Measurements from ENCODE around the gene SERBP1. TPM values are rescaled to one million over a fixed set of nuclear protein-coding genes. Genes with fewer than 3 reads are reported as not detected.
"Not testable (repeated sequence)": the region's sequence is repeated elsewhere in the genome, so short reads cannot be mapped to it uniquely, and the experiment has no call there.

The SERBP1 gene
- total RNA-seq, 1 donor from 2014 or later = 145 TPM

DNA sequence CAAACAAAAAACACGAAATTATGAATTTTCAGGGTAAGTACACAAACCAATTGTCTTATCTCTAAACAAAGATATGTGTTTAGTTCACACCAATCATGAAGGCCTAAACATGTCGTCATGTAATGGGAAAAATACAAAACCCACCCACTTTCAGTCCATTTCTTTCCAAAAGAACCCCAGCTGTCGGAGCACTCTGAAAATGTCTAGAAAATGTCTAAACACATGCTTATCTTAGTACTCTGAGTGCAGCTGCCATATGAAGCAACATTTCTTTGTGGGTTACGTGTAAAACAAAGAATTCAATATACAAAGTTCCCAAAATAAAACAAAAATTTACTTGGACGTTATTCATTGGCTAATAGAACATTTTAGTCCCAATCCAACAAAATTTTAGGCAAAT is 22.7 kb downstream of the SERBP1 start:
- DNase-seq (ENCODE audit: low spot score) = no peak

DNA sequence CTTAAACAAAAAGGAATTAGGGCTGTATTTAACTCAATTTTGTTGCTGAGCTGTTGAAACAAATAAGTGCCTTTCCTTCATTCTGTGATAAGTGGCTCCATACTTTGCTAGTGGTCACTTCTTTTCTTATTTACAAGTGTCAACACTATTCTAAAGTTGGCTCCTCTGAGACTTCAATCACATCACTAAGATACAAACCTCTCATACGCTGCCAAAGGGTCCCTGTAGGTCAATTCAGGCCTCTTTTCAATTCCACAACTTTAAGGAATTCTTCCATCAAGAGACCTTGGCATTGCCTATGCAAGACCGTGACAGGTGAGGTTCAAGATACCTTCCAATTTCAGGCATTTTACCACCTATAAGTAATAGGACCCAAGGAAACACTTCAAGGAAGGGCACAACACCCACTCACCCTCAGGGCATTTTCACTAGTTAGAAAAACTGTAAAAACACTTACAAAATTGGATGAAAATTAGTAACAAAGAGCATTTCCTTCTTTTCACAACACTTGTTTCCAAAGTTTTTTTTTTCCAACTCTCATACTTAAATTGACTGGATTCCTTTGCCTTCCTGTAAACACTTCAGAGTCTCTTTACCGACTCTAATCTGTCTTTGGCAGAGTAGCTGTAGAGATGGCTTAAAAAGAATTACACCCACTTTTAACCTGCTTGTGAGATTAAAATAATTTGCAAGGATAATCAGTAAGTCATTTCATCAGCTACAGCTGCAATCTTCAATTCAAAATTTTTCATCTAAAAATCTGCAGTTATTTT is 24.5 kb downstream of the SERBP1 start:
- DNase-seq (ENCODE audit: low spot score) = no peak

DNA sequence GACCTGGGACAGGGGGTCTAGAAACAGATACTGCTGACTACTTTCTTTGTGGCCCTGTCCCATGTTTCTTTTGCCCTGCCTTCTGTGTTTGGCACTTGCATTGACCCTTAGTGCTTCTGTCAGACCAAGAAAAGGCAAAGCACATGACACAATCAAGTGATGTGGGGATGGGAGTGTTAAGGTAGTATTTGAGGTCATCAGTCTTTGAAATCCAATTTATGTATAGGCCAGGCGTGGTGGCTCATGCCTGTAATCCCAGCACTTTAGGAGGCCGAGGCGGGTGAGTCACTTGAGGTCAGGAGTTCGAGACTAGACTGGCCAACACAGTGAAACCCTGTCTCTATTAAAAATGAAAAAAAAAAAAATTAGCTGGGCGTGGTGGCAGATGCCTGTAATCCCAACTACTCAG is 26.0 kb downstream of the SERBP1 start:
- DNase-seq (ENCODE audit: low spot score) = no peak

DNA sequence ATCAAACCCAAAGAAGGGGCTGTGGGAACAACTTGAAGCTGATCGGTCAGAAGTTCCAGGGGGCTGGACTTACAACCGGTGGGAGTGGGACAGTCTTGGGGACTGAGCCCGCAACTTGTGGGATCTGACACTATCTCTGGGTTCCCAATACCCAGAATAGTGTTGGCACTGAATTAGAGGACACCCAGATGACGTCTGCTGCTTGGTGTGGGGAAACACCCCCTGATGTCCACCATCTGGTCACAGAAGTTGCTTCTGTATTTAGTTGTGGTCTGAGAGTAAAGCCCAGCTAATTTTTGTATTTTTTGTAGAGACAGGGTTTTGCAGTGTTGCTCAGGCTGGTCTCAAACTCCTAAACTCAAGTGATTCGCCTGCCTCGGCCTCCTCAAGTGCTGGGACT is 28.8 kb downstream of the SERBP1 start:
- no peak for DNase-seq (ENCODE audit: low spot score)

DNA sequence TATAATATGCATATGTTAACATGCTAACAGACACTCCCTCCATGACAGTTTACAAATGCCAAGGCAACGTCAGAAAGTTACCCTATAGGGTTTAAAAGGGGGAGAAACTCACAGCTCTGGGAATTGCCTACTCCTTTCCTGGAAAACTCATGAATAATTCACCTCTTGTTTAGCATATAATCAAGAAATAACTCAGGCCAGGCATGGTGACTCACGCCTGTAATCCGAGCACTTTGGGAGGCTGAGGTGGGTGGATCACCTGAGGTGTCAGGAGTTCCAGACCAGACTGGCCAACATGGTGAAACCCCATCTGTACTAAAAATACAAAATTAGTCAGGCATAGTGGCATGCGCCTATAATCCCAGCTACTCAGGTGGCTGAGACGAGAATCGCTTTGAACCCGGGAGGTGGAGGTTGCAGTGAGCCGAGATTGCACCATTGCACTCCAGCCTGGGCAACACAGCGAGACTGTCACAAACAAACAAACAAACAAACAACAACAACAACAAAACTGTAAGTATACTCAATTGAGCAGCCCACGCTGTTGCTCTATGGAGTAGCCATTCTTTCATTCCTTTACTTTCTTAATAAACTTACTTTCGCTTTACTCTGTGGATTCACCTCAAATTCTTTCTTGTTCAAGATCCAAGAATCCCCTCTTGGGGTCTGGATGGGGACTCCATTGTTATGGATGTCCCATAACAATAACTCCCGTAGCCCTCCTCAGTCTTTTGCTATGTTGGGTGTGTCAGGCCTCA is 30.0 kb downstream of the SERBP1 start:
- not testable (repeated sequence) for DNase-seq (ENCODE audit: low spot score)

DNA sequence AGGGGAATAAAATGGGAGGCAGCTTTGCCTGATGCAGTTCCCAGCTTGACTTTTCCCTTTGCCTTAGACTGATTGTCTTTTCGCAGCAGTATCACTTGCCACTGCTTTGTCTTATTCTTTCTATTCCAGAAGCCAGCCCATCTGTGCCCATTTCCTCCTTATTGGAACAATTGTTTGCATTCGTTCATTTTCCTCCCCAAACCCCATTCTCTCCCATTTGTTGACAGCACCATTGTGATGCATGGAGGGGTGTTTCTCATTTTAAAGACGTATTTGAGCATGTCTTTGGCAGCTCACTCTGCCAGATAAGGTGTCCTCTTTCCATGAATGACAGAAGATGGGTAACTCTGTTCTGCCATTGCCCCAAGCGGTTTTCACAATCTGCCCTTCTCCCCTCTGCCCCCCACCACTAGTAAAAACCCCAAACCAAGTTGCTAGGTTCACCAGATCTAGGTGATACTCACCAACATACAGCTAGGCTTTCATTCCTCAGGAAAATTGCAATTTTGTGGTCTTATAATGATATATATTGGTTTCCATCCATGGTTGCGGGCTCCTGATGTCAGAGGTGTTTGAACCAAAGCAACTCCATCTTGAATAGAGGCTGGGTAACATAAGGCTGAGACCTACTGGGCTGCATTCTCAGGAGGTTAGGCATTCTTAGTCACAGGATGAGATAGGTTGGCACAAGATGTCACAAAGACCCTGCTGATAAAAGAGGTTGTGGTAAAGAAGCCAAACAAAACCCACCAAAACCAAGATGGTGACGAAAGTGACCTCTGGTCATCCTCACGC is 30.8 kb downstream of the SERBP1 start:
- DNase-seq (ENCODE audit: low spot score) = no peak

DNA sequence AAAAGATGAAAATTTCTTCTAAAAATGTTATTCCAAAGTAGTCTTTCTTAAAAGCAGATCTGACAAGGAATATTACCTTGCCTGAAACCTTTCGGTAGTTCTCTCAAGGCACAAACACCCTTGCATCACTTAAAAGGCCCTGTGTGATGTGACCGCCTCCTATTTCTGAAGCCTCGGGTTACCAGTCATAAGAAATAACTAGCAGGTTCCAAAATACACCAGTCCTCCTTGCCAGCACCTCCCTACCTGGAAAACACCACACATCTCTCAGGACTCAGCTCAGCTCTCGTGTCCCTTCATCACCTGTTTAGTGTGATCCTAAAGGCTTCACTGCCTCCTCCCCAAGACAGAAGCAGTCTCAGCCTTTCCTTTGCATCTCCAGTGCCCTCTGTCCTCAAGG is 35.7 kb downstream of the SERBP1 start:
- DNase-seq (ENCODE audit: low spot score) = no peak

DNA sequence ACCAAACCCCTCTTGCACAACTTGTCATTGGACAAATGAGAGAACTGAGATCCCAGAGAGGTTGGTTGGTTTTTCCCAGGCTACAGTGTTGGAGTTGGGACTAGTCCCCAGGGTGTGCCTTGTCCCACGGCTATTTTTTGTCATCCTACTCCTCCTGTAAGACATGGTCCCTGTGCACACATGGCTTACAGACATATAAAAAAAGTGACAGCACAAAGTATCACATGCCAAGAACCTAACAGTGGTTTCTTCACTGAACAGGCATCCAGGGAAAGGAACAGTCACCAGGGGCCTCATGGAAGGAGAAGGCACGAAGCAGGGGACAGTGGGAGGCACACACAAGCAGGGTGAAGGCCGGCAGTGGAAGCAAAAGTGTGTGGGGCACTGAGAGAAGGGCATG is 36.5 kb downstream of the SERBP1 start:
- DNase-seq (ENCODE audit: low spot score) = no peak

DNA sequence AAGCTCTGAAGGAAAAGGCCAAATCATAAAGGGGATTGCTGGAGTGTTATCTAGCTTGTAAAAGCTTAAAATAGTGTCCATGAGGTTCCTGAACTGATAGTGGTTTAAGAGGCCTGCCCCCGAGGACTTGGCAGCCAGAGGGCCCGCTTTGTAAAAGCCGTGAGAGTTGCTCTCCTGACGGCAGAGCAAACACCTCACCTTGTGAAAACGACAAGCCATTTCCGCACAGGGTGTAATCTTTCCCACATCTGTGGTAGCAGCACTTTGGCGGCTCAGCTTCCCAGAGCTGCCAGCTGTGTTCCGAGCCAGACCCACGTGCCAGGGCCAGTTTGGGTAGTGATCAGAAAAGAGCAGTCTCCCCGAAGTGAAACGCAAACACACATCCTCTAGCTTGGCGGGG is 37.0 kb downstream of the SERBP1 start:
- DNase-seq (ENCODE audit: low spot score) = no peak

DNA sequence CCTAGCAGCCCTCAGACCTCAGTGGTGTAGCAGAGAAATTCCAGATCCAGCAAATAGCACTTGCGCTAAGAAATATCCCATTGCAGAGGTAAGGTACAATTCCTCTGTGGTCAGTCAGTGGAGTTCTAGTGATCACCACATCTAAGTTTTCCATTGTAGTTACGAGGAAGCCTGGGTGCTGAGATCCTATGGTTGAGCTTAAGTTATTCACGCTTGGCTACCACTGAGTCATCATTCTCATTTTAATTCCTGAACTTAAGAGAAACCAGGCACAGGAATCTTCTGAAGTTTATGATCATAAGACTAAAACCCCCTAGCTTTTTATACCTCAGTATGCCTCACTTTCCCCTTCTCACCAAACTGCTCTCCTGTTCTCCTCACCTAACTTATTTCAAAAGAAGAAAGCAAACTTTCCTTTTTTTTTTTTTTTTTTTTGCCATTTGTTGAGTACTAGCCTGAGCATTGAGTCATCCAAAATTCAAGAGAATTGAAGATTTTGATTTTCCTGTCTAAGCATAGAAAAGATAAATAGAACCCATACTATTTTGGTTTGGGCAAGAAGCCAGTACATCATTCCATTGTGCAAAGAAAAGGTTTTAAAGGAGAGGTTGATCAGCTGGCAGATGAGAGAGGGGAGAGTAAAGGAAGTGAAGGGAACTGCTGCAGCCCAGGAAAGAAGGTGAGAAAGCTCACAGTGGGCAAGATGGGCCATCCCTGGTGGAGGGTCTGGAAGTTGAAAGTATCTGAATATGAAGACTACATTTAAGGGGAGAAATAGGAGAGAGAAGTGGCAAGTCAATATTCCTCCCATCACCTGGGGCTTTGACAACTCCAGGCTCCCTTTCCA is 39.9 kb downstream of the SERBP1 start:
- DNase-seq (ENCODE audit: low spot score) = no peak

DNA sequence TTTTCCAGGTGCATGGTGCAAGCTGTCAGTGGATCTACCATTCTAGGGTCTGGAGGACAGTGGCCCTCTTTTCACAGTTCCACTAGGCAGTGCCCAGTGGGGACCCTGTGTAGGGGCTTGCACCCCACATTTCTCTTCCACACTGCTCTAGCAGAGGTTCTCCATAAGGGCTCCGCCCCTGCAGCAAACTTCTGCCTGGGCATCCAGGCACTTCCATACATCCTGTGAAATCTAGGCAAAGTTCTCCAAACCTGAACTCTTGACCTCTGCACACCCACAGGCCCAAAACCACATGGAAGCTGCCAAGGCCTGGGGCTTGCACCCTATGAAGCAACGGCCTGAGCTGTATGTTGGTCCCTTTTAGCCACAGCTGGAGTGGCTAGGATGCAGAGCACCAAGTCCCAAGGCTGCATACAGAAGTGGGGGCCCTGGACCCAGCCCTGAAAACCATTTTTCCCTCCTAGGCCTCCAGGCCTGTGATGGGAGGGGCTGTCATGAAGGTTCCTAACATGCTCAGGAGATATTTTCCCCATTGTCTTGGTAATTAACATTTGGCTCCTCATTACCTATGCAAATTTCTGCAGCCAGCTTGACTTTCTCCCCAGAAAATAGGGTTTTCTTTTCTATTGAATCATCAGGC is 46.1 kb downstream of the SERBP1 start:
- DNase-seq (ENCODE audit: low spot score) = no peak

DNA sequence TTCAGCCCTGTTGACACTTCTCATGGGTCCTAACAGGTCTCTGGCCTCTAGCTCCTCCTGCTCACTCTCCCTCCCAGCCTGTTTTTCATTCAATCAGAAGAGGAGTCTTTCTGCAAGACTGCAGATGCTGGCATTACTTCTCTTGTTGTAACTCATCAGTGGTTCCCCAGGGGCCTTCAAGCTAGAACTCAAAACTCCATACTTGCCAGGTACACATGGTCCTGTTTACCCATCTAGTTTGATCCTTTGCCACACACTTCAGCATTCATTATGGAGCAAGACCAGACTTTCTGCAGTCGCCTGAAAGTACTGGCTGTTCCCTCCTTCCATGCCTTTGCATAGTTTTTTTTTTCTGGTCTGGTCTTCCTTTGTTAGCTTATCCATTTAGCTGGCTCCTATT is 47.9 kb downstream of the SERBP1 start:
- no peak for DNase-seq (ENCODE audit: low spot score)

DNA sequence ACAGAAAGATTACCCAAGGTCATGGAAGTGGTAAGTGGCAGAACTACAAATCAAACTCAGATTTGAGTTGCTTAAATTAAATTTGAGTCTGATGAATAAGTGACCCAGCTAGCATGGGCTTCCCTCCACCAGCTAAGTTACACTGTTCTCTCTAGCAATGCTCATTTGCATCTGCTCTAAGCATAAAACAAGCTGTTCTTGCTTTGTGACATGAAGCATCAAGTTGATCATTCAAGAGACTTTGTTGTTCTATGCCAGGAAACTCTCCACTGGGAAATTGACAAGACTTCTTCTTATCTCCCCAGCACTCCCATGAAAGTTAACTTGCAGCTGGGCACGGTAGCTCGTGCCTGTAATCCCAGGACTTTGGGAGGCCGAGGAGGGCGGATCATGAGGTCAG is 49.0 kb downstream of the SERBP1 start:
- no peak for DNase-seq (ENCODE audit: low spot score)

DNA sequence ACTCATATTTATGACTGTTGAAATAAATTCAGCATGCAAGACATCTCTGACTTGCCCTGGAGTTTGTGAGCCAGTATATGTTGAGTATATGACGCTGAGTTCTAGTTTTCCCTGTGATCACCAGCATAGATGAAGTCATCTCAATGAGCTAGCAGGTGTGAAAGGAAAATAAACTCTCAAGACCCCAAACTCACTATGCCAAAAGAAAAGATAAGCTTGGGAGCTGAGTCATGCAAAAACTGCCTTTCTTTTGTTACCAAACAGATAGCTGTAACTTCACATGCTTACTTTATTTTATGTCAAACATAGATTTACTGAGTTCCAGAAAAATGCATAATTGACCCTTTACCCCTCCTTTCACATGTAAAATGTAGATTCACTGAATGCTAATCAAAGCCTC is 52.9 kb downstream of the SERBP1 start:
- DNase-seq (ENCODE audit: low spot score) = no peak

DNA sequence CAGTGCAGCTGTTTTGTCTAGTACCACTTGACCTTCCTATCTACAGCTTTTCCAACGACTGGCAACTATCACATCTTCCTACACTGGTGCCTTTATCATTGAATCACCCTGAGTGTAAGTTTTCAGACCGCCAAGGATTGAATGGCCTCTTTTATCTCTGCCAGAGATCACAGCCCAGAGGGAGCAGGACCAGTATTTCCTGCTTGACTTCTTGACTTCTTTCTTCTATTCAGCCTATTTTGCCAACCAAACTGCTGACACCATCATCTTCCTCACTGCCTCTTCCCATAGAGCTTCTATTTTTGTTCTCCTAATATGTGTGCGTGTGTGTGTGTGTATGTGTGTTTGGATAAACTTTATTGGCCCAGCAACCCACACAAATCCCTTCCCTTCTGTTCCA is 53.8 kb downstream of the SERBP1 start:
- no peak for DNase-seq (ENCODE audit: low spot score)

DNA sequence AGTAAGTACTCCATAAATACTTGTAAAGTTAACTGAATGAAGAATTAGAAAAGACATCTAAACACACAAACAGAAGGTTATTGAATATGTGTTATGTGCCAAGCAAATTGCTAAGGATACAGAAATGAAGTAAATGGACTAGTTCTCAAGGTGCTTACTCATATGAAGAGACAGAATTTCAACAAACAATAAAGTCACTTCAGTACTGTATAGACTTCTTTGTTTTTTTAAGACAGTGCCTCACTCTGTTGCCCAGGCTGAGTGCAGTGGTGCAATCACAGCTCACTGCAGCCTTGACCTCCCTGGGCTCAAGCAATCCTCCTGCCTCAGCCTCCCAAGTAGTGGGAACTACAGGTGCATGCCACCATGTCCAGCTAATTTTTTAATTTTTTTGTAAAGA is 57.3 kb downstream of the SERBP1 start:
- no peak for DNase-seq (ENCODE audit: low spot score)

DNA sequence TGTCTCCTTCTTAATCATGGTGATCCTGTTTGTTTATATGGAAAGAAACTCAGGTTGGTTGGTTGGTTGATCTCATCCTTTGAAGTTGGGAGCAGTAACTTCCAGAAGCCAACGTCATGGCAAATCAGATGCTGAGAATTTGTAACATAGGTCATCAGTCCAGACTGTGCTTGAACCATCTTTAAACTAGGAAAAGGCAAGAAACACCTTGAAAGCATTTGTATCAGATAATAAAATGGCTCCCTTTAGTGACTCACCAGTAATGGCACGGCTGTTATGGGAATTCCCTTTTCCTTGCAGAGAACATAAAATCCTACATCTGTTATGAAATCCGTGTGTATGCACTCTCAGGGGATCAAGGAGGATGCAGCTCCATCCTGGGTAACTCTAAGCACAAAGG is 58.1 kb downstream of the SERBP1 start:
- DNase-seq (ENCODE audit: low spot score) = no peak

DNA sequence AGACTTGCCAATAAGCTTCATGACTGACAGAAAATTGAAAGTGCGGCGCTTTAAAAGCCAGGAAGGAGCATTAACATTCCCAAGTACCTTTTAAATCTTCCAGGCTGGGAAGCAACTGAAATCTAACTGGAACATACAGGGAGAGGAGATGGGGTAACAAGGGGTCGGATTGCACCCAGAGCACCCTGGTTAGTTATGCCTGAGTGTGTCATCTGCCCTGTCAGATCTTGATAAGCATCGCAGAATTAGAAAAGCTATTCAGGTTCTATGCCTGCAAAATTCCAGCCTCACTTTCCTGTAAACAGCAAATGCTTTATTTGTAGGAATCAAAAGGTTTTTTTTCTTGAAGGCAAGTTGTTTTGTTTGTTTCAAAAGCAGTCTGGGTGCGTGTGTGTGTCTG is 58.5 kb downstream of the SERBP1 start:
- no peak for DNase-seq (ENCODE audit: low spot score)

DNA sequence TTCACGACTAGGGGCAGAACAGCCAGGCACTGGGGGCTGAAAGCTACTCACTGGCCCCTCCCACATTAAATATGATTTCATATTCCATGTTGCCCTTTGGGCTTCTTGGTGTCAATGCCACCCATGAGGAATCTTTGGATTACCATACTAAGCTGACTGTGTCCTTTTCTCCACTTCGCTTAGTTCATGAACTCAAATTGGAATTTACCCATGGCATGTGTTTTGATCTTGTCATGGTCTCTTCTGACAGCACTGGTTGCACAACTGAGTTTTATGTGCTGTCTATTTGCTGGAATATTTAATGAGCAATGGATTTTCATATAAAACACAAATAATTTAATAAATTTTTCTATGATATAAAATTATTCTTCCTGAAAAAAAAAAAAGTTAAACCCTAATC is 59.2 kb downstream of the SERBP1 start:
- no peak for DNase-seq (ENCODE audit: low spot score)

DNA sequence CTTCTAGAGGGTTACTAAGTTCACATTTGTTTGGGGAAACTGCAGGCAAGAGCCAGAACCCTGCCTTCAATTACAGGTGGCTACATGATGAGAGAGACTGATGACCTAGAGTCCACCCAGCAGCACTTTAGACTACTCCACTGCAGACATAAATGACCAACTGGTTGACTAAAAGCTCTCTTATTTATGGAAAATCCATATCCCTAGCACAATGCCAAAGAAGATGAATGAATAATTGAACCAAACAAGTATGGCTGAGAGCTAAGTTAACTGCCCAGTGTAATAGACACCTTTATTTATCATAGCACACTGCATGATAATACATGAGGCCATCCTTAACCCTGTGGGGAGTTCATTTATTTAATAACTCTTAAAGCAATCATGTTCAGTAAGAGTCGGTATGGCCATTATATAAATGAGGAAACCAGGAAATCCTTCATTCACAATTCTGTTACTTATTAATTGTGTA is 62.1 kb downstream of the SERBP1 start:
- no peak for DNase-seq (ENCODE audit: low spot score)
